NCI-H1694 (cell line): ENCODE results near the gene MMP2.

ENCODE experiments used
- DNase-seq: peaks from one replicate; lab custom pipeline; 2025; lab: John Stamatoyannopoulos, UW

The MMP2 gene

DNA sequence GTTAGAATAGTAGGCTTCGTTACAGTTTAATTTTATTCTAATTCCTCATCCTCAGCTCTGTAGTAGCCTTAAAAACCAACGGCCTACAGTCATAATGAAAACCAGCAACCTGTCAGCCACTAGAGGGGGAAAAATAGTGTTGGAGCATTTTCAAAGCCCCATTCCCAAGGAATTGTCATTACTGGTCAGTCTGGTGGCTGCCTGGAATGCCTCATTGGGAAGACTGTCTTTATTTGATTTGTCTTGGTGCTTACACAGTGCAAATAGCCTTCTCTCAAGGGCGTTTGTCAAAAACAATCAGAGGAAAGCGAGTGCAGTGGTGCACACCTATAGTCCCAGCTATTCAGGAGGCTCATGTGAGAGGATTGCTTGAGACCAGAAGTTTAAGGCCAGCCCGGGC is 34.6 kb downstream of the MMP2 start:
- DNase-seq: no peak

DNA sequence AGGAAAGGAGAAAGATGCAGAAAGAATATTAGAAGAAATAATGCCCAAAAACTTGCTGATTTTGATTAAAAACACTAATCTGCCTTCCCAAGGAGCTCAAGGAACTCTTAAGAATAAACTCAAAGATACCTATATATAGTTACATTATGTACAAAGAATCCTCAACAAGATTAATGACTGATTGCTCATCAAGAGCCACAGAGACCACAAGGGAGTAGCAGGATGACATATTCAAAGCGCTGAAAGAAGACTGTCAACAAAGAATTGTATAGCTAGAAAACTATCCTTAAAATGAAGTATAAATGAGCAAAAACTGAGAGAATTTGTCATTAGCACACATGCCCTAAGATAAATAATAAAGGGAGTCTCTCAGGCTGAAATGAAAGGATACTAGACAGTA is 36.1 kb downstream of the MMP2 start:
- DNase-seq: no peak

DNA sequence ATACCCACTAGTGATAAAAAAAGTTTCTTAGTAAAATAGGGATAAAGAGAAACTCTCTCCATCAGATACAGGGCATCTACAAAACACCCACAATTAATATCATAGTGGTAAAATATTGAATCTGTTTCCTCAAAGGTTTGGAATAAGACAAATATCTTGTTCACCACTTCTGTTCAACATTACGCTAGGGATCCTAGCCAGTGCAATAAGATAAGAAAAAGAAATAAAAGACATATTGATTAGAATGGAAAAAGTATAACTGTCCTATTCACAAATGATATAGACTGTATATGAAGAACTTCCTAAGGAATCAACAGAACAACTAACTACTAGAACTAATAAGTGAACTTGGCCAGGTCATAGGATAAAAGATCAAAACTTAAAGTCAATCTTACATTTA is 42.8 kb downstream of the MMP2 start:
- DNase-seq: no peak

DNA sequence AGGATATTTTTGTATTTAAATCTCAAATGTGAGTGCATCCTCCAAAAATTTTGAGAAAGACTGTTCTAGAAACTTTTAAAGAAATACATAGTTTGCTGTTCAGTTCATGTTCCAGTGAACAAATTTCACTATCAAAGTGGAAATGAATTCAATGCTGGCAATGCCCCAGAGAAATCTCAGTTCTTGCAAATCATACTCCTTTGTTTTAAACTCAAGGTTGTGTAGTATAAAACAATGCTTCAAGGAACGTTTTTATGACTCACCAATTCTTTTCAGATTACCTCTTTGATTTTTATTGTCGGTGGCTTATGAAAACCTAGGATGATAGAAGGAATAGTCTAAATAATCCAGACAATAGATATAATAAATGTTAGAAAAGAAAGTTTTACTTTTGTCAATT is 47.4 kb downstream of the MMP2 start:
- DNase-seq: no peak

DNA sequence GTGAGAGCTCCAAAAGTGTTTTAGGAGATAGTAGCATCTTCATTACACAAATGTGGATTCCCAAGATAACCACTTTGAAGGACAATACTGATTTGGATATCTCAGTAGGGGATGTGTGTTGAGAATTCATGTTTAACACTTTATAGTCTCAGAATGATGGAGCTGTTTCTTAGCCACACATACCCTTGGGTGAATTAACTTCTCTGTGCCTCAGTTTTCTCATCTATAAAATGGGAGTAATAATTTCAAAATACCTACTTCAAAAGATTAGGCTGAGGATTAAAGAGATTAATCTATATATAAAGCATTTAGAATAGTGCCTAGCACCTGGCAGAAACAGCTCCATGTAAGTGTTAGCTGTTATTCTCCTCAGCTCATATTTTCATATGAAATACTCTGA is 48.9 kb downstream of the MMP2 start:
- DNase-seq: no peak

DNA sequence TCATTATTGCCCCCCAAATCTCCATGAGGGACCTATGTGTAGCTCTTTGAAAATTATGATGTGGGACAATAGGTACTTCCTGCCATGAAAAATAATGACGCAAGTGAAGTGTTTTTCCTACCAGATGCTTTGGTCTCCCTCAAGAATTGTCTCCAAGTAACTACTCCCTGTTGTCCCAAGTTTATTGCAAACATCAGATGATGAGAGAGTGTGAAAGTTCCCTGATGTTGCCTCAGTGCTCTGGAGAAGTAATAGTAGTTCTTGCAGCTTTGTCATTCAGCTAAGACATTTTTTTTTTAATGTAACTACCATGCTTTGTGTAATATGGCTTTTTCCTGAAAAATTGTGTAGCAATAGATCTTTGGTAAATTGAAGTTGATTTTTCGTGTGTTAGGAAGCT is 50.0 kb downstream of the MMP2 start:
- no peak for DNase-seq

DNA sequence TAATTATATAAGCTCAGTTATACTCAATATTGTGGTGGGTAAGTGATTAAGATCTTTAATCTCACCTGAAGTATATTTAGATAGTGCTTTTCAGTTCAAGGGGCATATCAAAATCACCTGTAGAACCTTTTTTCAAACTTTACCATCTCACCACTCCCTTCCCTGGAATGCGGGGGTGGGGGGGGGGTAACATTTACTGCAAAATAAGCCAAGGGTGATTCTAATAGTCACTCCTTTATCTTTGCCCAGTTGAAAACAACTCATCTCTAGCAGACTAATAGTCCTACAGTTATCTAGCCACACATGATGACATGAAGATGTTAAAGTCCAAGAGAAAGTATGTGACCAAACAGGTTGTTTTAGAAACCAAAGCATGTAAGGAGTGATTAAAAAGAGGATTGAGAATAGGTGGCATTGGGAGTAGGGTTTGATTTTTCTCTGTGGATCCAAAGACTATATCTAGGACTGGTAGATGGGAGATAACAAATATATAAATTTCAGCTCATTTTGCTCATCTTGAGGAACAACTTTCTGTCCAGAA is 51.4 kb downstream of the MMP2 start:
- no peak for DNase-seq

DNA sequence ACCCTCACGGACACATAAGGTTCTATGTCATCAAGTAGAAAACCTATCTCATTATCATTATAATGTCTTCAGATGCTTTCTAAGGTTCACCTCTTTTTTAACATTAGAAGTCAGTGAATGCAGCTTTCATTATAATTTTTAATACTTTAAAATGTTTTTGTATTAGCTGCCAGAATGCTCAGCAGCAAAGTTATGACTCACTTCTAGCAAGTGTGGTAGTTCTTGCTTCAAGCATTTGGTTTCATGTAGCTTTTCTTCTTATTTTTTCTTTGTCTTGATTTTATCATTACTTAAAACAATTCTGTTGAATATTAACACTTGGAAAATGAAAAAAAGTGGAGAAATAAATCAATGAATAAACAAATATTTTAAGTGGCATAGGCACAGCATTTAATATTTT is 53.2 kb downstream of the MMP2 start:
- DNase-seq: no peak

DNA sequence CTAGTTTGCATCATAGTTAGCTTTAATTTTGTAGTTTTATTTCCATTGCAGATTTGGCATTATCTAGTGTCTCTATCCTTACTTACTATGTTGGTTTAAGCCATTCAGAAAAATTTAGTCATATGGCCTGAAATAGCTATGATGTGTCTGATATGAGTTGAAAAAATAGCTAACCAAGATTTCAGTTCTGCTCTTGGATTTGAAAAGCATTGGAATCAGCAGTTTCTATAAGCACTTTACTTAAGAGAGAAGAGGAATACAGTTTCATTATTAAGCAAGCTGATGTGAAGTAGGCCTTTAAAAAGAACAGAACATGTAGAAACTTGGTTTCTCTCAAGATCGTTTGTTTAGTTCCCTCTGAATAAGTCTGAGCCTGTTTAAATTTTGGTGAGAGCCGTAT is 55.8 kb downstream of the MMP2 start:
- no peak for DNase-seq

DNA sequence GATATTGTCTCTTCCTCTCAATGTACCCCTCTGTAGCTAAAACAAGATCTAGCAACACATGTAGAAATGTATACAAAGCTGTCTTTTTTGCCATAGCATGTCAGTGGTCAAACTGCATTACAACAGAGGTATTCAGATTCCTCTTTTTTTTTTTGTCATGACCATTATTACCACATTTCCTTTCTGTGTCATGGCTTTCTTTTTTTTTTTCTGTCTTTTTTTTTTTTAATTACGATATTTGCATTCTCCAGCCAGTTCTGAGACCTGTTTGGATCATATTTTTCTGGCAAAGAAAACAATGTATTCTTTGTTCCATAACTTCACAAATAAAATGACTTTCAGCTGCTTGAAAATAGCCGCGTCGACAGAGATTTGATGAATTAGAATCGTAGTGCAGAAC is 60.1 kb downstream of the MMP2 start:
- no peak for DNase-seq

DNA sequence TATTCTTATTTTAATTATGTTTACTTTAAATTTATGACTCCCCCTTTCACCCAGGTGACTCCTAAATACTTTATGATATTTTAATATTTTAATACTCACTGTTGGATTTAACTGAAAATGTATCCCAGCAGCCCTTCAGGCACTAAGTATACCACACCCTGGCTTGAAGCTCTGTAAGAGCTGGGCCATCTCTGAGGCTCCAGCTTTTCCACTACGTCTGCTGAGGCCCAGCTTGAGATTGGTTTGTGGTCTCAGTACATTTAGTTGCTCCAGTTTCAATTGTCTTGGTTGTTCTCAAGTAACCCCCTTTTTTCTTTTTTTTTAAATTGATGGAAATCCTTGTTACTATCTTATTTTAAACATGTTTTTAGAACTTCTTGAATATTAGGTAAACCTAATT is 60.5 kb downstream of the MMP2 start:
- DNase-seq: no peak

DNA sequence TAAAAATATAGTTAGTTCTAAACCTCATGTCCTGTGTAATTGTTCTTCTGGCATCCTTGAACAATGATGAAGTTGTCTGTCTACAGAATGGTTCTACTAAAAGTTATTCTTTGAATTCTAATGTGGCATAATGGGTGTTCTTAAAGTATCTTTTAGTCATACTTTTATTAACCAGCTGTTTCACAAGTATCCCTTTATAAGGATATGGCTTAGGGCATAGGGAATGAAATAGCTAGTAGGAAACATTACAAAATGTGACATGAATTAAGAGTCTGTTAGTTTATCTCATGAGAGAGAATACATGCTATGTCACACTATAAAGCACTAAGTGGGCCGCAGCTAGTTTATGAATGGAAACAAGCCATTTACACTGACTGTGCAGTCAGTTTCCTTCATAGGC is 61.2 kb downstream of the MMP2 start:
- DNase-seq: no peak

DNA sequence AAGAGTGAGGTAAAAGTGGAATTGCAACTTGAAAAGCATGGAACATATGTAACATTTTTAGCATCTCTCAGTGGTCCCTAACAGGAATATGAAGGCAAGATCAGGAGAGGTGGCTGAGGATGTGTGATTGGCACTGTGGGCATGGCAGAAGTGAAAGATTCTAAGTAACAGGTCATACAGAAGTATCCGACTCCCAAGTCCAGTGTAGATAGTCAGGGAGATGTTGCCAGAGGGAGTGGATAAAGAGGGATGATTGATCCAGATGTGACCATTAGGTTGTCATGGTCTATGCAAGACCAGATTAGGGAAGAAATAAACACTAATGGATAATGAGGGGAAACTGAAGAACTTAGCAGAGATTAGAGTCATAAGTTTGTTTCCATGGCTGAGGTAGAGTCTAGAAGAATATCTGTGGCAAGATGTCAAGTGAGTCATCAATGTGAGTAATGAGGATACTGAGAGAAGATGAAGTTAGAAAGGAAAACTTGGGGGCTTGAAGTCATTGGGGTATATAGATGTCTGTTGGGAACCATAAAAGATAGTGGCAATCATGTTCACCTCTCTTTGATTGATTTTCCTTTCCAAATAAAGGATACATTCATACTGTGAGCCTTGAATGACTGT is 63.6 kb downstream of the MMP2 start:
- no peak for DNase-seq

DNA sequence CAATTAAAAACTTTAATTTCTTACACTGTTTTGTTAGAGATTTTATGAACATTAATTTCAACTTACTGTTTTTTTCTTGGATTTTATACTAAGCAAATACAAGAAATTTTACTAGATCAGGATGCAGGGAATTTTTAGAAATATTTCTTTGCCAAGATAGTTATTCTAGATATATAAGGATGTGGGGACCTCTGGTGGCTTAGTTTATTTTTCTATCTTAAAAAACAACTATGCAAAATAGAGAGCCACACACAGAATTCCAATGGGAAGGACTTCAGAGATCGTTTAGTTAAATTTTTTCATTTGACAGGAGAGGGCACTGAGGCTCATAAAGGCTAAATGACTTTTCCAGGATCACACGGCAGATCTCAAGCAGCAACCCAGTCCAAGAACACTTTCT is 64.5 kb downstream of the MMP2 start:
- peak; percentile 28 for DNase-seq

DNA sequence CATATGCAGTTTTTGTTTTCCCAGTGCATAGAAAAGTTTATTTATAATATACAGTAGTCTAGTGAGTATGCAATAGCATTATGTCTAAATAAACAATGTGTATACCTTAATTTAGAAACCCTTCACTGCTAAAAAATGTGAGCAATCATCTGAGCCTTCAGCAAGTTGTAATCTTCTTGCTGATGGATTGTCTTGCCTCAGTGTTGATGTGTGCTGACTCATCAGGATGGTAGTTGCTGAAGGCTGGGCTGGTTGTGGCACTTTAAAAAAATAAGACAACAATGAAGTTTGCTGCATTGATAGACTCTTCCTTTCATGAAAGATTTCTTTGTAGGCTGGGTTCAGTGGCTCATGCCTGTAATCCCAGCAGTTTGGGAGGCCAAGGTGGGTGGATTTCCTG is 73.6 kb downstream of the MMP2 start:
- no peak for DNase-seq

DNA sequence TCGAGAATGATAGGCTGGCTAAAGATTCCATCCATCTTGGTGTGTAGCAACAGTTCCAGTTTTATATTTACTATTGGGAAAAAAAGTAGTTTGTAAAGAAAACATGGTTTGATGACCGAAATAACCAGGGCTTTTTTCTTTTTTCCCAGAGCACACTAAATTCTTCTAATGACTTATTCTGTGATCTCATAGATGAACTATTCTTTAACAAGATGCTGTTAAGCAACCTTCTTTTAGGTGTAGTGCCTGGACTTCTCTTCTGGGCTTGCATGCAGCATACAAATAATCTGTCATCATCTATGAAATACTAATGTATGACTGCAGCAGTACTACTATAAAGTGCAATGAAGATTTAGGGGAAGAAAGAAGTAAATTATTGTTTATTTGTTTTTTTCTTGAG is 76.4 kb downstream of the MMP2 start:
- DNase-seq: no peak
